ENCODE data around the gene CD200R1L.

The CD200R1L gene

GRCh38 chr3:112817797-112818196, 28.9 kb downstream of the CD200R1L start:
- no peak for DNase-seq

GRCh38 chr3:112817271-112817670, 29.4 kb downstream of the CD200R1L start:
- DNase-seq, result no peak

- no peak for DNase-seq
These were observed 30.7 kb downstream of the CD200R1L start for GRCh38 chr3:112815981-112816380.

GRCh38 chr3:112814266-112814665, 32.4 kb downstream of the CD200R1L start:
- DNase-seq, result peak in 1 of 2 experiments; percentile 36

- no peak for DNase-seq
These were observed 32.9 kb downstream of the CD200R1L start for GRCh38 chr3:112813723-112814171.

GRCh38 chr3:112813016-112813415, 33.6 kb downstream of the CD200R1L start:
- no peak for DNase-seq

- no peak for DNase-seq
These were observed 34.6 kb downstream of the CD200R1L start for GRCh38 chr3:112811917-112812660.

- no peak for DNase-seq
These were observed 35.4 kb downstream of the CD200R1L start for GRCh38 chr3:112811131-112811884.

- no peak for DNase-seq
These were observed 36.1 kb downstream of the CD200R1L start for GRCh38 chr3:112810561-112810960.

- no peak for DNase-seq
These were observed 38.5 kb downstream of the CD200R1L start for GRCh38 chr3:112808136-112808535.

- no peak for DNase-seq
These were observed 39.0 kb downstream of the CD200R1L start for GRCh38 chr3:112807685-112808084.

- no peak for DNase-seq
These were observed 39.8 kb downstream of the CD200R1L start for GRCh38 chr3:112806903-112807302.

- DNase-seq, result no peak
These were observed 41.5 kb downstream of the CD200R1L start for GRCh38 chr3:112805126-112805525.

GRCh38 chr3:112804021-112804420, 42.6 kb downstream of the CD200R1L start:
- DNase-seq, result no peak

GRCh38 chr3:112803467-112803866, 43.2 kb downstream of the CD200R1L start:
- no peak for DNase-seq

- DNase-seq, result no peak
These were observed 44.3 kb downstream of the CD200R1L start for GRCh38 chr3:112802338-112802737.

GRCh38 chr3:112799946-112800345, 46.7 kb downstream of the CD200R1L start:
- DNase-seq, result no peak

- DNase-seq, result no peak
These were observed 52.0 kb downstream of the CD200R1L start for GRCh38 chr3:112794622-112795172.

- DNase-seq, result no peak
These were observed 53.2 kb downstream of the CD200R1L start for GRCh38 chr3:112793326-112794081.

- no peak for DNase-seq
These were observed 54.9 kb downstream of the CD200R1L start for GRCh38 chr3:112791736-112792135.

- DNase-seq, result no peak
These were observed 56.9 kb downstream of the CD200R1L start for GRCh38 chr3:112789787-112790186.

GRCh38 chr3:112786881-112787579, 59.6 kb downstream of the CD200R1L start:
- no peak for DNase-seq

All from SW 1271 (cell line).